Thoracic aorta (tissue), 2 donors: ENCODE data around the gene SORCS1. TPM values are rescaled to one million over a fixed set of nuclear protein-coding genes. Genes with fewer than 3 reads are reported as not detected.

Experiments
- ATAC-seq: fragments of 150-250 bp; one replicate; pipeline ENCODE4 v1.8.0; 2017; ENCODE audit warnings: low read depth; ENCODE audit not compliant: insufficient number of reproducible peaks, low FRiP score
- DNase-seq: peaks from one replicate; pipeline ENCODE4 v3.0.0-alpha.2; 2020; ENCODE audit warnings: low spot score
- H3K27ac ChIP-seq, 2 donors: fragments of 200-600 bp; sonication (generic); 1 replicate in 1 of 2; 2 replicates in 1 of 2; pipeline ENCODE4 v1.5.1; 2016; ENCODE audit warnings: mild to moderate bottlenecking in 2 of 2, moderate library complexity in 2 of 2
- H3K27me3 ChIP-seq: fragments of 200-600 bp; sonication (generic); replicated peaks from 2 replicates; pipeline ENCODE4 v1.6.0; 2016; ENCODE audit warnings: mild to moderate bottlenecking; ENCODE audit not compliant: insufficient read depth
- H3K36me3 ChIP-seq: fragments of 200-600 bp; sonication (generic); one replicate; pipeline ENCODE4 v1.5.1; 2016
- H3K4me1 ChIP-seq, 2 donors: fragments of 200-600 bp; sonication (generic); 1 replicate in 1 of 2; 2 replicates in 1 of 2; pipeline versions ENCODE4 v1.5.1 to v1.6.0; 2016; ENCODE audit warnings: low read depth in 2 of 2, mild to moderate bottlenecking in 1 of 2; ENCODE audit not compliant: control insufficient read depth in 1 of 2
- H3K4me3 ChIP-seq: fragments of 200-600 bp; sonication (generic); 2 replicates; pipeline ENCODE4 v1.5.1; 2016; ENCODE audit warnings: mild to moderate bottlenecking
- H3K9me3 ChIP-seq: fragments of 200-600 bp; sonication (generic); 2 replicates; pipeline ENCODE4 v1.5.1; 2016
- total RNA-seq, 2 donors: library from RNA; depleted of rRNA; stranded (reverse); fragments of >200 nt; gene quantifications; one replicate each; pipeline versions ENCODE4 v1.1.0 to v1.2.3, GENCODE V29; 2016
- TF ChIP-seq, protein P1 (sequence below): fragments of 200-600 bp; sonication (generic); IDR thresholded peaks from one replicate; pipeline ENCODE4 v1.5.1; 2019; ENCODE audit warnings: antibody characterized with exemption

Gene SORCS1
- total RNA-seq, 2 donors from 2014 or later, result 0.27 to 1.1 TPM

DNA sequence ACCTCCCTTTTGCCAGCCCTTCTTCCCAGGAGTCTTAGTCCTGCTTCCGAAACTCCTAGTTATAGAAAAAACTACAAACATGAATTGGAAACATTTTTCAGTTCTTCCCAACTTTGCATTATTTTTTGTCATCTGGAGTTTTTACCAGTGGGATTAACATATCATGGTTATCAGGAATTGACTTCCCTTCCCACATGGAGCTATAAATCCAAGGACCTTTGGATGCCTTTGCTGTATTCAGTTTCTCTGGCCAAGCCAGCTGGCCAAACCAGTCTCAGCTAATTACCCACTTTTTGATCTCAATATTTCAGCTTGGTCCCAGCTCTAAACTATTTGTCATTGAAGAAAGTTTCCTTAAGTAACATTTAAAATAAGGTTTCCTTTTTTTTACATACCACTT lies 570.6 kb downstream of the SORCS1 start:
- ATAC-seq (no peak), DNase-seq (no peak)
- H3K36me3 ChIP-seq, result no peaks in the 10 kb centered on the region
- no peaks in the 10 kb centered on the region for H3K4me1 ChIP-seq
- no peak overlapping the region for H3K4me3 ChIP-seq
- no peak overlapping the region for H3K27ac ChIP-seq
- TF ChIP-seq, protein P1, sequence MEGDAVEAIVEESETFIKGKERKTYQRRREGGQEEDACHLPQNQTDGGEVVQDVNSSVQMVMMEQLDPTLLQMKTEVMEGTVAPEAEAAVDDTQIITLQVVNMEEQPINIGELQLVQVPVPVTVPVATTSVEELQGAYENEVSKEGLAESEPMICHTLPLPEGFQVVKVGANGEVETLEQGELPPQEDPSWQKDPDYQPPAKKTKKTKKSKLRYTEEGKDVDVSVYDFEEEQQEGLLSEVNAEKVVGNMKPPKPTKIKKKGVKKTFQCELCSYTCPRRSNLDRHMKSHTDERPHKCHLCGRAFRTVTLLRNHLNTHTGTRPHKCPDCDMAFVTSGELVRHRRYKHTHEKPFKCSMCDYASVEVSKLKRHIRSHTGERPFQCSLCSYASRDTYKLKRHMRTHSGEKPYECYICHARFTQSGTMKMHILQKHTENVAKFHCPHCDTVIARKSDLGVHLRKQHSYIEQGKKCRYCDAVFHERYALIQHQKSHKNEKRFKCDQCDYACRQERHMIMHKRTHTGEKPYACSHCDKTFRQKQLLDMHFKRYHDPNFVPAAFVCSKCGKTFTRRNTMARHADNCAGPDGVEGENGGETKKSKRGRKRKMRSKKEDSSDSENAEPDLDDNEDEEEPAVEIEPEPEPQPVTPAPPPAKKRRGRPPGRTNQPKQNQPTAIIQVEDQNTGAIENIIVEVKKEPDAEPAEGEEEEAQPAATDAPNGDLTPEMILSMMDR, result no peak
- no peaks in the 10 kb centered on the region for H3K9me3 ChIP-seq
- H3K27me3 ChIP-seq, result no peaks in the 10 kb centered on the region

DNA sequence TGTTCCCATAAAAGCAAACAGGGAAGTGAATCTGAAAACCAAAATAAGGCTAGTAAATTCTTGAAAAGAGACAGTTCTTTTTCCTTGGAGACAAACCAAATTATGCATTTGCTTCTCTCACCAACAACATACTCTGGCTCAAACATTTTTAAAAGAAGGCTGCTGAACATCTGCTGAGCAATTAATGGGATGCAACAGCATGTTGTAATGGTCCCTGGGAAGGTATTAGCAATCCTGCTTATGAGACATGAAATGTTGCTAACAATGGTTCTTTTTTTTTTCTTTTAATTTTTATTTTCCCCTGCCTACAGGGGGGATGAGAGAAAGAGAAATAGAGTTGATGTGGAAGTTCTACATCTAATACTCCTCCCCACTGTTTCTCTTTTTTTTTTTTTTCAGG lies 572.1 kb downstream of the SORCS1 start:
- H3K36me3 ChIP-seq, result no peaks in the 10 kb centered on the region
- H3K4me1 ChIP-seq, result no peaks in the 10 kb centered on the region
- no peaks in the 10 kb centered on the region for H3K27me3 ChIP-seq
- TF ChIP-seq, protein P1, result no peak
- ATAC-seq (no peak), DNase-seq (no peak)
- no peak overlapping the region for H3K4me3 ChIP-seq
- H3K27ac ChIP-seq, result no peak overlapping the region
- H3K9me3 ChIP-seq, result no peaks in the 10 kb centered on the region

DNA sequence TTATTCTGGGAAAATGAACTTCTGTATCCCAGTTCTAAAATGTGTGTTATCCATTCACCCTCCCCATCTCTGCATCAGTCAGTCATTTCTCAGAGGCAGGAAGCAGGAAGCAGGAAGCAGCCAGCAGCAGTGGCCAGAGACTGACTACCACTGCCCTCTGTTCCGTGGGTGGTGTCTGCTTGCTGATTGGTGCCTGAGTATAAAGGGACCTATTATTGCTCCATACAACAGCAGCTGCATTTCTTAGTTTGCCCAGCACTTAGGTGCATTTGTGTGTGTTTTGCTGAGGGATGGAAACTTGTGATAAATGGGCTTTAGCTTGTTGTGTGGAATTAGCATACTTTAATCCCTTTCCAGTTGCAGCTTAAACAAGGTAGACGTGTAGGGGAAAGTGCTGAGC lies 582.2 kb downstream of the SORCS1 start:
- Histone ChIP-seq H3K27me3 (no peaks in the 10 kb centered on the region), H3K36me3 (no peaks in the 10 kb centered on the region), H3K4me3 (no peak overlapping the region), H3K27ac (no peak overlapping the region), H3K4me1 (no peaks in the 10 kb centered on the region), H3K9me3 (no peaks in the 10 kb centered on the region)
- TF ChIP-seq, protein P1, result no peak
- no peak for DNase-seq
- ATAC-seq, result no peak

DNA sequence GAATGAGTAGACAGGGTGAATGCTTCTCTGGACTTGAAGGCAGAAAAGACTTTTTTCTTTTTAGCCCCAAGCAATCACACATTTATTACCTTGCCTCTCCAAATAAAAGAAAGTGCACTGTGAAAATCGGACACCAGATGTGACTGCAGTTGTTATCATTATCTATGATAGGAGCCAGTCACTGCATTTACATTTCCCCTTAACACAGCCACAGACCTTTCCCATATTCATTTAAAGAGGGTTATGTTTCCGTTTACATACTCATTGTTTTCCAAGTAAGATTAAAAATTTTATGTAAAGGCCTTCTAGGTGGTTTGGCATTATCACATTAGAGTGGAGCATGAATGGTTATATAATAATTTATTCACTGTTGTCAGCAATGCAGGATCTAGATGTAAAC lies 586.8 kb downstream of the SORCS1 start:
- H3K27ac ChIP-seq, result no peak overlapping the region
- no peaks in the 10 kb centered on the region for H3K27me3 ChIP-seq
- no peak for ATAC-seq

GRCh38 chr10:106577266-106577665 lies 587.2 kb downstream of the SORCS1 start:
- ATAC-seq (no peak), DNase-seq (no peak)
- no peaks in the 10 kb centered on the region for H3K36me3 ChIP-seq
- H3K27ac ChIP-seq, result no peak overlapping the region
- TF ChIP-seq, protein P1, result no peak
- no peaks in the 10 kb centered on the region for H3K9me3 ChIP-seq
- H3K4me3 ChIP-seq, result no peak overlapping the region
- no peaks in the 10 kb centered on the region for H3K4me1 ChIP-seq
- no peaks in the 10 kb centered on the region for H3K27me3 ChIP-seq

More for the DNA sequence above, 586.8 kb downstream of the SORCS1 start:
- TF ChIP-seq, protein P1, result no peak
- no peaks in the 10 kb centered on the region for H3K9me3 ChIP-seq
- no peaks in the 10 kb centered on the region for H3K4me1 ChIP-seq
- no peak overlapping the region for H3K4me3 ChIP-seq
- no peak for DNase-seq
- H3K36me3 ChIP-seq, result no peaks in the 10 kb centered on the region
